MM.1S (cell line): ENCODE data around the gene CRIP2.

Source experiments
- DNase-seq: peaks from one replicate; pipeline ENCODE4 v3.0.0-alpha.2; 2015
- H2AFZ ChIP-seq: fragments of 300-600 bp; sonication (generic); 2 replicates; pipeline ENCODE4 v1.6.0; 2016; ENCODE audit warnings: antibody characterized with exemption, low read length
- H3F3A ChIP-seq: fragments of 300-600 bp; sonication (generic); 2 replicates; pipeline ENCODE4 v1.6.1; 2016; ENCODE audit warnings: mild to moderate bottlenecking, antibody characterized with exemption, low read length, moderate library complexity, mixed read lengths; ENCODE audit not compliant: insufficient read depth
- H3K27ac ChIP-seq: fragments of 300-600 bp; sonication (generic); 2 replicates; pipeline ENCODE4 v1.5.1; 2016; ENCODE audit warnings: mild to moderate bottlenecking, low read length
- H3K27me3 ChIP-seq: fragments of 300-600 bp; sonication (generic); replicated peaks from 2 replicates; pipeline ENCODE4 v1.6.0; 2016; ENCODE audit warnings: low read length; ENCODE audit not compliant: insufficient read depth
- H3K36me3 ChIP-seq: fragments of 300-600 bp; sonication (generic); replicated peaks from 2 replicates; pipeline ENCODE4 v1.6.1; 2016; ENCODE audit warnings: mild to moderate bottlenecking, low read length, mixed read lengths; ENCODE audit not compliant: insufficient read depth
- H3K4me1 ChIP-seq: fragments of 300-600 bp; sonication (generic); 2 replicates; pipeline ENCODE4 v1.6.1; 2016; ENCODE audit warnings: low read length, mixed read lengths
- H3K4me2 ChIP-seq: fragments of 300-600 bp; sonication (generic); 2 replicates; pipeline ENCODE4 v1.6.0; 2016; ENCODE audit warnings: low read depth, low read length
- H3K4me3 ChIP-seq: fragments of 300-600 bp; sonication (generic); 2 replicates; pipeline ENCODE4 v1.5.1; 2016; ENCODE audit warnings: low read length, mixed read lengths
- H3K79me2 ChIP-seq: fragments of 300-600 bp; sonication (generic); 2 replicates; pipeline ENCODE4 v1.6.1; 2016; ENCODE audit warnings: mixed run types, low read length, mixed read lengths
- H3K9ac ChIP-seq: fragments of 300-600 bp; sonication (generic); 2 replicates; pipeline ENCODE4 v1.6.1; 2016; ENCODE audit warnings: low read length, mixed read lengths
- H3K9me2 ChIP-seq: fragments of 300-600 bp; sonication (generic); replicated peaks from 2 replicates; pipeline ENCODE4 v1.6.1; 2016; ENCODE audit warnings: mild to moderate bottlenecking, low read length, mixed read lengths; ENCODE audit not compliant: insufficient read depth
- H3K9me3 ChIP-seq: fragments of 300-600 bp; sonication (generic); replicated peaks from 2 replicates; pipeline ENCODE4 v1.6.1; 2016; ENCODE audit warnings: mild to moderate bottlenecking, low read length, mixed read lengths; ENCODE audit not compliant: insufficient read depth
- H4K20me1 ChIP-seq: fragments of 300-600 bp; sonication (generic); 2 replicates; pipeline ENCODE4 v1.6.1; 2016; ENCODE audit warnings: mild to moderate bottlenecking, low read length, moderate library complexity, mixed read lengths; ENCODE audit not compliant: insufficient read depth
- EZH2 ChIP-seq: fragments of 300-600 bp; sonication (generic); optimal IDR thresholded peaks from 2 replicates; pipeline ENCODE3; 2017; ENCODE audit warnings: low read depth, mild to moderate bottlenecking, antibody characterized with exemption, low read length, mixed read lengths
- EZH2phosphoT487 ChIP-seq: fragments of 300-600 bp; sonication (generic); IDR thresholded peaks from 2 replicates; pipeline ENCODE4 v1.6.1; 2018; ENCODE audit warnings: antibody characterized with exemption, low read length
- TF ChIP-seq, protein P1 (sequence below): fragments of 300-600 bp; sonication (generic); IDR thresholded peaks from 2 replicates; pipeline ENCODE4 v1.5.1; 2016; ENCODE audit warnings: antibody characterized with exemption, low read length, mixed read lengths

The CRIP2 gene

DNA sequence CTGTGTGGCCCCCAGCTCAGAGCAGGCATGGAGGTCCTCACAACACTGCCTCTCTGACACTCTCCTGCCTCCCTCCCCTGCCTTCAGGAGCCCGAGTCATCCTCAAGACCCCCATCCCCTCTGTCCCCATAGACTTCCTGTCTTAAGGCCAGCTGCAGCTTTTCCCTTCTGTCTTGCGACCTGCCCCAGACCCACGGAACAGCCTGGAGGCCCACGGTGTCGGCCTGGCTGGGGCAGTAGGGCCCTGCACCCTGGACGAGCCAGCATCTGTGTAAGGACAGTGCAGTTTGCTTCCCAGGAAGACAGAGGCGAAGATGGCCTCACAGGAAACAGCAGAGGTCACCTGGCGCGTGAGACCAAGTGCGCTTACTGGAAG is 26.1 kb downstream of the CRIP2 start:
- Histone ChIP-seq H3K4me3 (no peak overlapping the region), H3F3A (no peaks in the 10 kb centered on the region), H4K20me1 (no peaks in the 10 kb centered on the region), H3K27ac (no peak overlapping the region), H3K9me2 (no peaks in the 10 kb centered on the region), H3K27me3 (peaks cover 21% of the 10 kb centered on the region), H3K36me3 (no peaks in the 10 kb centered on the region), H3K79me2 (no peaks in the 10 kb centered on the region), H3K4me1 (no peaks in the 10 kb centered on the region), H3K4me2 (no peak overlapping the region), H3K9me3 (no peaks in the 10 kb centered on the region), H3K9ac (no peak overlapping the region), H2AFZ (no peak overlapping the region)
- DNase-seq: no peak
- no peak for TF ChIP-seq EZH2phosphoT487
- no peak for TF ChIP-seq EZH2
- TF ChIP-seq, protein P1, sequence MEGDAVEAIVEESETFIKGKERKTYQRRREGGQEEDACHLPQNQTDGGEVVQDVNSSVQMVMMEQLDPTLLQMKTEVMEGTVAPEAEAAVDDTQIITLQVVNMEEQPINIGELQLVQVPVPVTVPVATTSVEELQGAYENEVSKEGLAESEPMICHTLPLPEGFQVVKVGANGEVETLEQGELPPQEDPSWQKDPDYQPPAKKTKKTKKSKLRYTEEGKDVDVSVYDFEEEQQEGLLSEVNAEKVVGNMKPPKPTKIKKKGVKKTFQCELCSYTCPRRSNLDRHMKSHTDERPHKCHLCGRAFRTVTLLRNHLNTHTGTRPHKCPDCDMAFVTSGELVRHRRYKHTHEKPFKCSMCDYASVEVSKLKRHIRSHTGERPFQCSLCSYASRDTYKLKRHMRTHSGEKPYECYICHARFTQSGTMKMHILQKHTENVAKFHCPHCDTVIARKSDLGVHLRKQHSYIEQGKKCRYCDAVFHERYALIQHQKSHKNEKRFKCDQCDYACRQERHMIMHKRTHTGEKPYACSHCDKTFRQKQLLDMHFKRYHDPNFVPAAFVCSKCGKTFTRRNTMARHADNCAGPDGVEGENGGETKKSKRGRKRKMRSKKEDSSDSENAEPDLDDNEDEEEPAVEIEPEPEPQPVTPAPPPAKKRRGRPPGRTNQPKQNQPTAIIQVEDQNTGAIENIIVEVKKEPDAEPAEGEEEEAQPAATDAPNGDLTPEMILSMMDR: no peak

DNA sequence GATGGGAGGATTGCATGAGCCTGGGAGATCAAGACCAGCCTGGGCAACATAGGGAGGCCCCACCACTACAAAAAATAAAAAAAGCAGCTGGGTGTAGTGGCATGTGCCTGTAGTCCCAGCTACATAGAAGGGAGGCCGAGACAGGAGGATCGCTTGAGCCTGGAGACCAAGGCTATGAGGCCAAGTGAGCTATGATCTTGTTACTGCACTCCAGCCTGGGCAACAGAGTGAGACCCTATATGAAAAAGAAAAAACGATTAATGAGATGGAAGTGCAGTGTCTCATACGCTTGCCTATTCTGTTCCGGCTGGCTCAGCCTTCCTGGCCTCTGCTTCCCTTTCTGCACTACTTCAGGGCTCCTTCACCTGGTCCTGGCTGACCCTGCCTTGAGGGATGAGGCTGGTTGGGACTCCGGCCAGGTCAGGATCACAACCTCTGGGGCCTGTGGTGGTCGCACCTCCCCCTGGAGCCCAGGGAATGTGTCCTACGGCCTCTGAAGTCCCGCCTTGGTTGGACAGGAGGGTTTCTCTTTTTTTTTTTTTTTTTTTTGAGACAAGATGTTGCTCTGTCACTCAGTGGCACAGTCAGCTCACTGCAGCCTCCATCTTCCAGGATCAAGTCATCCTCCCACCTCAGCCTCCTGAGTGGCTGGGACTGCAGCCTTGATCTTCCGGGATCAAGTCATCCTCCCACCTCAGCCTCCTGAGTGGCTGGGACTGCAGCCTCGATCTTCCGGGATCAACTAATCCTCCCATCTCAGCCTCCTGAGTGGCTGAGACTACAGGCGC is 27.1 kb downstream of the CRIP2 start:
- Histone ChIP-seq H4K20me1 (no peaks in the 10 kb centered on the region), H3K27me3 (peaks cover 29% of the 10 kb centered on the region), H2AFZ (no peak overlapping the region), H3K9me3 (no peaks in the 10 kb centered on the region), H3K9ac (no peak overlapping the region), H3K4me2 (no peak overlapping the region), H3K4me1 (no peaks in the 10 kb centered on the region), H3F3A (no peaks in the 10 kb centered on the region), H3K36me3 (no peaks in the 10 kb centered on the region), H3K4me3 (no peak overlapping the region), H3K27ac (no peak overlapping the region), H3K9me2 (no peaks in the 10 kb centered on the region), H3K79me2 (no peaks in the 10 kb centered on the region)
- DNase-seq: no peak
- no peak for TF ChIP-seq EZH2
- no peak for TF ChIP-seq EZH2phosphoT487
- TF ChIP-seq, protein P1: no peak

DNA sequence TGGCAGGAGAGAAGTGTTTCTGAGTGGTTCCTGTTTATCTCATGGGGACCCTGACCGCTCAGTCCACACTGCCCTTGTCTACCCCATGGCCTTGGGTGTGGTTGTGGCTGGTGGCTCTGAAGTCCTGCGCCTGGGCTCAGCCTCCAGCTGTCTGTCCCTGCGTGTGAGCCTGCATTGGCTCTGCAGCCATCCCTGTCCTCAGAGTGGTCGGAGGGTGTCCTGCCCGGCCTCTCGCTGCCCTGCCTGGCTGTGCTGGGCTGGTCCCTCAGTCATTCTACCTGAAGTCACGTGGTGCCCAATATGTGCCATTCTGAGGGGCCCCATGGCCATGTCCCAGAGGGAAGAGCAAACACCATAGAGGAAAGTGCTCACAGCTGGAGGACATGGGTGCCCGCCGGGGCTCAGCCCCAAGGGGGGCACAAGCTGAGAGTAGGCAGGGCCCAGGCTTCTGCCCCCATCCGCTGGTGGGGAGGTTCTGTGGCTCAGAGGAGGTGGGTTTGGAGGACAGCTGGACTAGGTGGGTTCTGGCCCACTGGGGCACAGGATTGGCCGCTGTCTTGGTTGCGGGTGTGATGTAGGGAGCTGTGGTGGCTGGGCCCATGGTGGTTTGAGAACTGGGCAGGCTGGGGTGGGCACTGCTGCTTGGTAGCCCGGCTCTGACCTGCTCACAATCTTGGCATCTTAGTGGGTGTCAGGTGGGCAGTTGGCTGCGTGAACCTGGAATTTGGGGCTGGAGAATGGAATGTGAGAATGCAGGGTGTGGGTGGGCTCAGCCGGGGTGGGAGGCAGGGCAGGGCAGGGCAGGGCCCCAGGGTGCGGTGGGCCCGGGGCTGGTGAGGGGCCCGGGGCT is 28.1 kb downstream of the CRIP2 start:
- H3K9ac ChIP-seq: no peak overlapping the region

More for the DNA sequence above, 28.1 kb downstream of the CRIP2 start:
- Histone ChIP-seq H3K27ac (no peak overlapping the region), H3K36me3 (no peaks in the 10 kb centered on the region), H3F3A (no peaks in the 10 kb centered on the region), H3K27me3 (peaks cover 39% of the 10 kb centered on the region), H2AFZ (no peak overlapping the region), H3K4me1 (no peaks in the 10 kb centered on the region), H3K4me3 (no peak overlapping the region), H3K9me2 (no peaks in the 10 kb centered on the region), H3K9me3 (no peaks in the 10 kb centered on the region), H3K4me2 (no peak overlapping the region), H4K20me1 (no peaks in the 10 kb centered on the region), H3K79me2 (no peaks in the 10 kb centered on the region)
- DNase-seq: no peak
- TF ChIP-seq EZH2phosphoT487 (no peak), EZH2 (no peak)
- TF ChIP-seq, protein P1: no peak
